ENCODE data around the gene TMLHE.

- TF ChIP-seq CTCF (IDR thresholded peaks at IDR 0.05 in 2 of 3, conservative IDR thresholded peaks at IDR 0.05 in 1 of 3; ENCODE audit: control insufficient read depth in 2 of 3, extremely low read depth in 1 of 3, insufficient read depth in 1 of 3, low read depth in 3 of 3, low read length in 3 of 3): no peak
- TF ChIP-seq REST (IDR thresholded peaks at IDR 0.05; ENCODE audit: low read depth, low read length): no peak
- no peak for TF ChIP-seq POLR2AphosphoS5 (IDR thresholded peaks at IDR 0.05; ENCODE audit: low read length)
- TF ChIP-seq MYB (IDR thresholded peaks at IDR 0.05; ENCODE audit: borderline replicate concordance, low read depth, low read length): no peak
- TF ChIP-seq BCLAF1 (IDR thresholded peaks at IDR 0.05): no peak
- TF ChIP-seq E2F4 (IDR thresholded peaks at IDR 0.05; ENCODE audit: low read depth, low read length): no peak
- TF ChIP-seq EZH2 (IDR thresholded peaks at IDR 0.05; ENCODE audit: borderline replicate concordance, control insufficient read depth, low read depth, low read length): no peak
- no peak for TF ChIP-seq RCOR1 (conservative IDR thresholded peaks at IDR 0.05; ENCODE audit: low read depth, low read length)
- no peak for TF ChIP-seq MAX (IDR thresholded peaks at IDR 0.05; ENCODE audit: low read depth, low read length)
- no peak for TF ChIP-seq PKNOX1 (IDR thresholded peaks at IDR 0.05)
- TF ChIP-seq CBX5 (IDR thresholded peaks at IDR 0.05; ENCODE audit: low read depth): no peak
- TF ChIP-seq SMC3 (IDR thresholded peaks at IDR 0.05; ENCODE audit: borderline replicate concordance, low read length): no peak
- TF ChIP-seq POLR2A (IDR thresholded peaks at IDR 0.05; ENCODE audit: low read depth, low read length): no peak
- TF ChIP-seq TARDBP (IDR thresholded peaks at IDR 0.05; ENCODE audit: borderline replicate concordance): no peak
Measured at GRCh38 chrX:155592981-155593380, 19.8 kb downstream of the TMLHE start.

Data from GM12878 (cell line).